Endometrial microvascular endothelial cells (primary cell): Measurements from ENCODE around the gene PNMA6E. TPM values are rescaled to one million over a fixed set of nuclear protein-coding genes. Genes with fewer than 3 reads are reported as not detected.

Experiments
- in situ Hi-C: cut with HindIII; loops from 2 replicates; pipeline ENCODE4 v1.10.0; 2017; ENCODE audit warnings: low sequenced_read_pairs, low pct_unique_long_range_greater_than_20kb; ENCODE audit errors: inconsistent ontology term
- total RNA-seq: library from RNA; depleted of rRNA; stranded (reverse); fragments of >200 nt; gene quantifications from one replicate; pipeline ENCODE4 v1.2.3, GENCODE V29; 2015; ENCODE audit errors: inconsistent ontology term

The PNMA6E gene
- total RNA-seq, 1 donor from 2014 or later: not detected

DNA sequence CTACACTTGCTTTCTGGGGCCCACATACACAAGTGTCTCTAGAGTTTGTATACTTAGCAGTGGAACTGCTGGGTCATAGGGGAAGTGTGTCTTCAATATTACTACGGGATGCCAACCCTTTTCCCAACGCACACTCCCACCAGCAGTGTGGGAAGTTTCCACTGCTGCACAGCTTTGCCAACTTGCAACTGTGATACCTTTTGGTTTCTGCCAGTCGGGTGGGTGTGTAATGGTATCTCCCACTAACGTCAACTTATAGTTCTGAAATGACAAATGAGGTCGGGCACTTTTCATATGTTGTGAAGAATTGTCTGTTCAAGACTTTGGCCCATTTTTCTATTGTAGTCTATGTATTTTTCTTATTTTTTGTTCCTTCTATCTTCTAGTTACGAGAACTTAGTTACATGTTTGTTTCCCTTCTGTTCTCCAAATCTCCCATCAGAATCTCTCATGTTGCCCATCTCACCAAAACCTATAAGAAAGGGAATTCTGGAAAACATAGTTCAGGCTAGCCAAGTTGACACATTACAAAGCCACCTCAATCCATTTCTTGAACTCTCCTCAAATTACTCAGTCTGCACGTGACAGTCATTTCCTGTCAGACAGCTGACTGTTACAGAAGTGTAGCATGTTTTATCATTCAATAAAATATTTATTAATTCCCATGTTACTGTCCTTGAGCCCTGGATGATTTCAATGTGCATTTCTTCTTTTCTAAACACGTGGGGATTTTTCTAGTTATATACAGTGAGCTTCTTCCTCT is 30.7 kb downstream of the PNMA6E start:
- in situ Hi-C loops: no loop called here

DNA sequence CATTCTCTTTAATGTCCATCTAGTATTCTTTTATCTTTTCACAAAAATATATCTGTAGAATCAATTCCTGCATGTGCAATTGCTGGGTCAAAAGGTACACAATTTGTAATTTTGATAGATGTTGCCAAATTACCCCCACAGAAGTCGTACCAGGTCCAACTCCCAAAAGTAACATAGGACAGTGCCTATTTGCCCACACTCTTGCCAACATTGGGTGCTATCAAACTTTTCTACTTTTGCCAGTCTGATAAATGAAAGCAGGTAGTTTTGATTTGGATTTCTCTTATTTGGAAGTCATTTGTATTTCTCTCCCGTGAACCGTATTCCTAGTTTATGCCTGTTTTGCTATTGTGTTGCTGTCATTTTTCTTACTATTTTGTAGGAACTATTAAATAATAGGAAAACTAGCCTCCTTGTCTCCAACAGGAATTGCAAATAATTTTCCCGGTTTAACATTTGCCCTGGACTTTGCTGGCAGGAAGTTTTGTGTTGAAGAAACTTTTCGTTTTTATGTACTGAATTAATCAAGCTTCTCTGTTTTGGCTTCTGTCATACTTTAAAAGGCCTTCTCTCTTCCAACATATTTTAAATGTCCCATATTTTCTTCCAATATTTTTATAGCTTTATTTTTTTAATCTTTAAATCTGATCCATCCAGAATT is 34.1 kb downstream of the PNMA6E start:
- in situ Hi-C loops: no loop called here

DNA sequence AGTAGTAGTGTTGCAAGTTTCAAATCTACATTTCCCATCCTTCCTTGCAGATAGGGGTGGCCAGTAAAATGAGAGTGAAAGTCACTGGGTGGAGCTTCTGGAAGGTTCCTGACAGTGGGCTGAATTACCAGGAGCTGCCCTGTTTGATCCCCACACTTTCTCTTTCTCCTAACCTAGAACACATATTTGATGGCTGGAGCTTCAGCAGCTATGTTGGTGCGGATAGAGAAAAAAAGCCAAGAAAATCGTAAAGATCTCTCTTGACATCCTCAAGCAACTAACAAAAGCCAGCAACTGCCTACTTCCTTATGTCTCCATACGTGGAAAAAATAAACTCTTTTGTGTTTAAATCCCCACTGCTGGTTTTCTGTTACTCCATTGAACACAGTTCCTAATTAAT is 35.0 kb downstream of the PNMA6E start:
- in situ Hi-C loops: no loop called here

DNA sequence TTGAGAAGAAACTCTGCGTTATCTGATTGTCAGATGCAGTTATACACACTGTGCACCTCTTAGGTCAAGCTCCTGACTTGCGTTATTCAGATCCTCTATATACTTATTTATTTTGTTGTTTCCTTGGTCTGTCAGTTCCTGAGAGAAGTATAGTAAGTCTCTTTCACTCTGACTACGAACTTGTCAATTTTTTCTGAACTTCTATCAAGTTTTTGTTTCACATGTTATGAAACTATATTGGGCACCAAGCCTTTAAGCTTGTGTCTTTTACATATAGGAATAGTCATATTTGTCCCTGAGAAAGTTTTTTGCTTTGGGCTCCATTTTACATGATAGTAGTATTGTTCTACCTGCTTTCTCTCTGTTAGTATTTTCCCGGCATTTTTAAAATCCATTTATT is 35.5 kb downstream of the PNMA6E start:
- in situ Hi-C loops: no loop called here

DNA sequence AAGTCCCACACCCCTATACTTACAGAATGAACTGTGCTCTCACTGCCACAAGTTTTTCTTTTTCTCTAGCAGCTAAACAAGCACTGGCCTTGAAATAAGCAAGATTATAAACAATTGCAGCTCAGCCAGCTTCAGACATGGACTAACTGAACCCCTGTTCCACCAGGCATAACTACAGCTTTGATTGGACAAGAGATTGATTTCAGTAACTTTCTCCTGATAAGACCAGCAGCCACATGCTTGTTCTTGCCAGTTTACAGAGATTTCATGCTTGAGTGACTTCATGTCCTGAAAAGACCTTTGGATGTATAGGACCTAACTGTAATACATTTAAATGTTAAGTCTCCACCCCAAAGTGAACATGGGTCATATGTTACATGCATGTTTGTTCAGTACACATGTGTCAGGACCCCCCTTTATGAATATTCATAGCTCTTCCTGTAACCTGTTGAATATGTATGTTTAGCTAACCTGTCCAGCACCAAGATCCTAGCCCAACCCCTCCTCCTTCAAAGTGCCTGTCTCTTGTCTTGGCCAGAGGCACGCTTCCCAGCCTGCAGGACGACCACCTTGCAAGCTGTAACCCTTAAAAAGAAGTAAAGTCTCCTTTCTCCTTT is 39.3 kb downstream of the PNMA6E start:
- in situ Hi-C loops: no loop called here

DNA sequence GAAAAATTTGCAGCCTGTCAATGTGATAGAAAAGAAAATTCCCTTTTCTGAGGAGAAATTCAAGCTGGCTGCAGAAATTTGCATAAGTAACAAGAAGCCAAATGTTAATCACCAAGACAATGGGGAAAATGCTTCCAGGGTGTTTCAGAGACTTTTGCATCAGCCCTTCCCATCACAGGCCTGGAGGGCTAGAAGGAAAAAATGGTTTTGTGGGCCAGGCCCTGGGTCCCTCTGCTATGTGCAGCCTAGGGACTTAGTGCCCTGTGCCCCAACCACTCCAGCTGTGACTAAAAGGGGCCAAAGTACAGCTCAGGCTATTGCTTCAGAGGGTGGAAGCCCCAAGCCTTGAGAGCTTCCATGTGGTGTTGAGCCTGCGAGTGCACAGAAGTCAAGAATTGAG is 43.3 kb downstream of the PNMA6E start:
- in situ Hi-C loops: no loop called here

DNA sequence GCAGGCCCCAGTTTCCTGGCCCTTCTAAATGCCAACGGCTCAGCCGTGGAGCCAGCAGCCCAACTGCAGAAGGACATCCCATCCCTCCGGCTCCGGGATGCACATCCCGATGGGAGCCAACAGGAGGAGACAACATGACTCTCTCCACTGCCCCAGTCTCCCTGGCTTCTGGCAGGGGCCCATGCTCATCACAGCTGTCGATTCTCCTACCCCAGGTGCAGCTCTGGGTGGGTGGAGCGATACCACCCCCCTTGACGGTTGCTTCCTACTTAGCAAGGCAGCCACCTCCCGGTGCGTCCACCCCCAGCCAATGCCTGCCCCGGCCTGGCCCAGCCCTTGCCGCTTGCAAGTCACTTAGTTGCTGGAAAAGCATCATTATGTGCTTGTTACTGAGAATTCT is 47.7 kb downstream of the PNMA6E start:
- in situ Hi-C loops: no loop called here

DNA sequence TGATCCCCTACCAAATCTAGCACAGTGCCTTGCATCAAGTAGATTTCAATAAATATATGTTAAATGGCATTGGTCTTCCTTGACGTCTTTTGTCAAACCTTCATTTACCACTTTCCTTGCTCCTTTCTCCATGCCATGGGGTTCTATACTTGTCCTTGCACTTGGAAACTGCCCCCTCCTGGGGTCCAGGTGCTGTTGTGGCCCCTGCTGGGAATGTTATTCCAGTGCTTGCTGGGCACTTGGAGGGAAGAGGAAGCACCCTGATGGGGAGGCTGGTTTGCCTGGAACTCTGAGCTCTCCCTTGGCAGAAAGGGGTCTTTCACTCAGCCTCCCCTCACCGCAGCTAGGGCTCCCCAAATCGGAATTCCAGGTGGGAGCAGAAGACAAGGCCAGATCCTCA is 48.3 kb downstream of the PNMA6E start:
- in situ Hi-C loops: no loop called here

DNA sequence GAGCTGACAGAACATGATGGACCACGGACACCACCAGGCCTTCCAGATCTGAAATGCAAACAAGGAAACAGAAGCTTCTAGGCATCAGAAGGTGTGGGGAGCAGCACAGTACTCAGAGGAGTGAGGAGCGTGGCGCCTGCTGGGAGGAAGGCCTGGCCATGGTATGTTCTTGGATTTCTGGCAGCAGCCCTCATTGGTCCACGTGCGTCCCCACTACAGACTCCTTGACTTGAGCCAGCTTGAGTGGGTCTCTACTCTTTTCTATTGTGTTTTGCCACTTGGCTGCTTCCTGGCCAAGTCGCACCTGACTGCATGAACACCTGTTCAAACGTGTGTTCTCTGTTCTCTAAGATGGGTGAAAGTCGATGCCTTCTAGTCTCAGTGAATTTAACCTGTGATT is 49.2 kb downstream of the PNMA6E start:
- in situ Hi-C loops: no loop called here

DNA sequence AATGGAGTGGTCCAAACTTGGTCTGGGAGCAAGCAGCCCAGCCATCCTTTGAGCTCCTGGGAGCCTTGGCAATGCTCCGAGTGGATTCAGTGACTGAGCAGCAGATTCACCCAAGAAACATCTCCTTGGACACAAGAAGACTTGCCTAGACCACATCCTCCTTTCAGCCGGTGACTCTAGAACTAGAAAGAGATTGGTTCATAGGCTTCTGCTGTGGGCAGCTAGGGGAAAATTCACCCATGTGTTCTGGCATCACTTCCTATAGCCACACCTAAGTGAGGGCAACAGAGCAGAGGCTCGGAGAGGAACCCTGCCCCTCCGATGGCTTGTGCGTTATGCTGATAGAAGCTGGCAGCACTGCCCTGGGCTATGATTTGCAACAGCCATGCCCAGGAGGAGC is 51.2 kb downstream of the PNMA6E start:
- in situ Hi-C loops: no loop called here

DNA sequence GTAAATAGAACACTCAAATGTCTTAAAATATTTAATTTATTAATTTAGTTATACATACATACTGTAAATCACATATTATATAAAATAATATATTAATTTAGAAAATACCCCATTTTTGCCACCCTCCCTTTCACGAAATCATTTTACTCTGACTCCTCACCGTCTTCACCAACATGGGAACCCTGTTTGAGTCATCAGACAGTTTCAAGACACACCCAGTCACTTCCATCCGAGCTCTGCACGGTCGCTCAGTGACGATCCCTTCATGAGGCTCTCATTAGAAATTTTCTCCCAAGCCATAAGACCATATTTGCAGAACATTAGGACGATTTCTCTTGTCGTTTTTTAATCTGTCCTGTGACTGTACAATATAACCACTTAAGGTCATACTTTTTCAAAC is 52.7 kb downstream of the PNMA6E start:
- in situ Hi-C loops: no loop called here

DNA sequence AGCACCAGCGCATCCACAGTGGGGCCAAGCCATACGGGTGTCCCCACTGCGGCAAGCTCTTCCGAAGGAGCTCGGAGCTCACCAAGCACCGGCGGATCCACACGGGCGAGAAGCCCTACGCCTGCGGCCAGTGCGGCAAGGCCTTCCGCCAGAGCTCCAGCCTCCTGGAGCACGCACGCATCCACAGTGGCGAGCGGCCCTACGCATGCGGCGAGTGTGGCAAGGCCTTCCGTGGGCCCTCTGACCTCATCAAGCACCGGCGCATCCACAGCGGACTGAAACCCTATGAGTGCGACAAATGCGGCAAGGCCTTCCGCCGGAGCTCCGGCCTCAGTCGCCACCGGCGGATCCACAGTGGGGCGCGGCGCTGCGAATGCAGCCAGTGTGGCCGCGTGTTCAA is 53.6 kb downstream of the PNMA6E start:
- in situ Hi-C loops: no loop called here

Other genes starting within 250 kb of the PNMA6E start
- gene MAGEA1, start 222.1 kb downstream of the PNMA6E start, total RNA-seq: not detected
- gene PNMA6F, start 79.6 kb downstream of the PNMA6E start, total RNA-seq: not detected
- gene ZNF275, start 67.2 kb downstream of the PNMA6E start, total RNA-seq: 4.7 TPM
- 1.3 TPM for gene ZFP92, start 10.1 kb upstream of the PNMA6E start, total RNA-seq
- gene TREX2, start 44.7 kb upstream of the PNMA6E start, total RNA-seq: 0.56 TPM
- gene HAUS7, start 69.2 kb upstream of the PNMA6E start, total RNA-seq: 39.3 TPM
- 2.9 TPM for gene BGN, start 93.6 kb upstream of the PNMA6E start, total RNA-seq
- not detected for gene ATP2B3, start 116.3 kb upstream of the PNMA6E start, total RNA-seq
- gene CCNQ, start 197.8 kb upstream of the PNMA6E start, total RNA-seq: 52.3 TPM
- not detected for gene DUSP9, start 245.9 kb upstream of the PNMA6E start, total RNA-seq